ENCODE data around the gene ADAR.

GRCh38 chr1:154557248-154557938 lies 50.6 kb downstream of the ADAR start:
- TF ChIP-seq CTCF (optimal IDR thresholded peaks at IDR 0.05 in 1 of 3, IDR thresholded peaks at IDR 0.05 in 1 of 3, conservative IDR thresholded peaks at IDR 0.05 in 1 of 3; ENCODE audit: extremely low read depth in 1 of 3, insufficient read depth in 2 of 3, low read length in 3 of 3), result no peak
- TF ChIP-seq EZH2 (IDR thresholded peaks at IDR 0.05; ENCODE audit: low read length), result no peak
